ENCODE results near the gene RDX.
"Not testable (repeated sequence)": the region's sequence is repeated elsewhere in the genome, so short reads cannot be mapped to it uniquely, and the experiment has no call there.

RDX gene

DNA sequence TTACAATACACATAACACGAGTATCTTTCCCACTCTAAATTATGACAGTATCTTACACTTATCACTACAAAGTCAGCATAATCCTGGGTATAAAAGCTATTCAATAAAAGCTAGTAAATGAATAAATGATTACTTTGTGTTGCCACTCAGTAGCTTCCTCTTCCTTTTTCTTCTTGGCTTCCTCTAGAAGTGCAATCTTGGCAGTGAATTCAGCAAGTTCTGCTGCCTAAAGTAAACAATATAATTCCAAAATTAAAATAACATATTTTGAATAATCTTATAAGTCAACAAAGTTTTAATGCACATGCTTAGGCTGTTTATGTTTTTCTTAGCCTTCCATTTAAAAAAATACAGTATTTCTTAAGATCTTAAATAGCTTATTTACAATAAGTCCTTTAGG, 60.4 kb downstream of the RDX start:
- Histone ChIP-seq H3K36me3 (ENCODE audit: control insufficient read depth, insufficient read depth, low read length) (peaks cover 79% of the 10 kb centered on the region), H3K4me1 (ENCODE audit: control insufficient read depth, insufficient read depth, low read length) (no peaks in the 10 kb centered on the region), H3K9ac (ENCODE audit: low read length) (no peak overlapping the region), H3K27ac (ENCODE audit: low read depth, low read length) (no peak overlapping the region), H3K9me3 (ENCODE audit: control insufficient read depth, insufficient read depth, low read depth, low read length) (no peaks in the 10 kb centered on the region), H3K27me3 (ENCODE audit: control insufficient read depth, insufficient read depth, low read length) (no peaks in the 10 kb centered on the region), H3K4me3 (ENCODE audit: low read depth, low read length) (no peak overlapping the region)

DNA sequence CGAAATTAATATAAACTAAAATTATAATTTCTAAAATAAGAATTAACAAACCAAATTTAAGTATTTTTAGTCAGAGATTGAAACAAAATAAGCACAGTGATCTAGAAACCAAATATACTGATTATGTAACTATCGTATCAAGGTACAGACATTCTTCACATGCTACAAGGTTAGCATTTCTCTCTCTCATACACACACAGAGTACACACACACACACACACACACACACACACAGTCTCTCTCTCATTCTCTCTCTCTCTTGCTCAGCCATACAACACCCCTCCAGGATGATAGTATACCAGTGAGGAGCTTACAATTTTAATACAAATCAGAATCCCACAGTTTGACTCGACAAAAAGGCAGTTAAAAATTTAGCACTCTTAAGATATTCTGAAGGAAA, 66.0 kb downstream of the RDX start:
- no peak overlapping the region for H3K9ac ChIP-seq (ENCODE audit: low read length)

DNA sequence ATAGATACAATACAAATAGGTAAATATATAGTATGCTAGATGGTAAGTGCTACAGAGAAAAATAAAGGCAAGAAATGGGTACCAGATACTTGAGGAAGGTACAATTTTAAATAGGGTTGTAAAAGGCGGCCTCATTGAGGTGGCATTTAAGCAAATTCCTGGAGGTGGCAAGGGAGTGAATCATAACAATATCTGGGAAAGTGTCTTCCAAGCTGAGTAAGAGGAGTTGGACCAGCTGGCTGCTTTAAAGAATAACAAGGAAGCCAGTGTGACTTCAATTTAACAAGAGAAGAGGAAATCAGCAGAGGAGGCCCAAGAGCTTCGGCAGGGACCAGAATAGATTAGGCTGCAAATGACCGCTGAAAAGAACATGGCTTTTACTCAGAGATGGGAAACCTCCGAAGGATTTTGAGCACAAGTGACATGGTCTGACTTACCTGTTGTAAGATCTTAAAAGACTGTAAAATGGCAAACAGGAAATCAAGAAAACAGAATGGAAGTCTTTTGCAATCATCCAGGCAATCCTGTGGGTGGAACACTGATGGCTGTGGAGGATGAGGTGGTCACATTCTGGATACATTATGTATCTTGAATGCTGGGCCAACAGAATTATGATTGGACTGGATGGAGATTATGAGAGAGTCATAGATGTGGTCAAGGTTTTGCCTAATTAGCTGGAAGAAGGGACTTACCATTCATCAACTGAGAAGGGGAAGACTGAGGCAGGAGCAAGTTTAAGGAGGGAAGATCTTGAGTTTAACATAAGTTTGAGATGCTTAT, 77.2 kb downstream of the RDX start:
- H3K27me3 ChIP-seq (ENCODE audit: control insufficient read depth, insufficient read depth, low read length), result no peaks in the 10 kb centered on the region
- H3K27ac ChIP-seq (ENCODE audit: low read depth, low read length), result no peak overlapping the region
- no peaks in the 10 kb centered on the region for H3K9me3 ChIP-seq (ENCODE audit: control insufficient read depth, insufficient read depth, low read depth, low read length)
- H3K36me3 ChIP-seq (ENCODE audit: control insufficient read depth, insufficient read depth, low read length), result no peaks in the 10 kb centered on the region; the same call in 1 of the 2 replicates
- H3K4me3 ChIP-seq (ENCODE audit: low read depth, low read length), result no peak overlapping the region
- no peak overlapping the region for H3K9ac ChIP-seq (ENCODE audit: low read length)
- no peaks in the 10 kb centered on the region for H3K4me1 ChIP-seq (ENCODE audit: control insufficient read depth, insufficient read depth, low read length)

More for the DNA sequence above, 66.0 kb downstream of the RDX start:
- Histone ChIP-seq H3K36me3 (ENCODE audit: control insufficient read depth, insufficient read depth, low read length) (peaks cover 70% of the 10 kb centered on the region), H3K9me3 (ENCODE audit: control insufficient read depth, insufficient read depth, low read depth, low read length) (no peaks in the 10 kb centered on the region), H3K4me3 (ENCODE audit: low read depth, low read length) (no peak overlapping the region), H3K27ac (ENCODE audit: low read depth, low read length) (no peak overlapping the region), H3K27me3 (ENCODE audit: control insufficient read depth, insufficient read depth, low read length) (no peaks in the 10 kb centered on the region), H3K4me1 (ENCODE audit: control insufficient read depth, insufficient read depth, low read length) (no peaks in the 10 kb centered on the region)

DNA sequence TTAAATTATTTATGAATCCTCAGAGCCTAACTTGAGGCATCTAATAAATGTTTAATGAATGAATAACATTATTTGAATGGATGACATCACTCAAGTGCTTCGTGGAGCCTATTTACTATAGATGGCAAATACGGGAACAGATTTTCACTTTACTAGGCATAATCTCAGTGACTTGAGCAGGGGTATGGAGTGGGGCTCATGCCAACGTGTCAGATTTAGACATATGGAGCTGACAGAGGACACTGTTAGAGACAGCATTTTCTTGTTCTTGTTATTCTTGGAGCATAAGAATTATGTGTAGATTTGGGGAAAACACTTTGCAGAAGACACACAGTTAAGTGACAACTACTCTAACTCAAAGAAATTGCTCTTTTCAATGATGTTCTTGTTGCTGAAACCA, 78.5 kb downstream of the RDX start:
- H3K27ac ChIP-seq (ENCODE audit: low read depth, low read length), result no peak overlapping the region
- no peaks in the 10 kb centered on the region for H3K9me3 ChIP-seq (ENCODE audit: control insufficient read depth, insufficient read depth, low read depth, low read length)
- no peaks in the 10 kb centered on the region for H3K27me3 ChIP-seq (ENCODE audit: control insufficient read depth, insufficient read depth, low read length)
- H3K9ac ChIP-seq (ENCODE audit: low read length), result no peak overlapping the region
- H3K36me3 ChIP-seq (ENCODE audit: control insufficient read depth, insufficient read depth, low read length), result no peaks in the 10 kb centered on the region
- no peaks in the 10 kb centered on the region for H3K4me1 ChIP-seq (ENCODE audit: control insufficient read depth, insufficient read depth, low read length)
- H3K4me3 ChIP-seq (ENCODE audit: low read depth, low read length), result no peak overlapping the region

DNA sequence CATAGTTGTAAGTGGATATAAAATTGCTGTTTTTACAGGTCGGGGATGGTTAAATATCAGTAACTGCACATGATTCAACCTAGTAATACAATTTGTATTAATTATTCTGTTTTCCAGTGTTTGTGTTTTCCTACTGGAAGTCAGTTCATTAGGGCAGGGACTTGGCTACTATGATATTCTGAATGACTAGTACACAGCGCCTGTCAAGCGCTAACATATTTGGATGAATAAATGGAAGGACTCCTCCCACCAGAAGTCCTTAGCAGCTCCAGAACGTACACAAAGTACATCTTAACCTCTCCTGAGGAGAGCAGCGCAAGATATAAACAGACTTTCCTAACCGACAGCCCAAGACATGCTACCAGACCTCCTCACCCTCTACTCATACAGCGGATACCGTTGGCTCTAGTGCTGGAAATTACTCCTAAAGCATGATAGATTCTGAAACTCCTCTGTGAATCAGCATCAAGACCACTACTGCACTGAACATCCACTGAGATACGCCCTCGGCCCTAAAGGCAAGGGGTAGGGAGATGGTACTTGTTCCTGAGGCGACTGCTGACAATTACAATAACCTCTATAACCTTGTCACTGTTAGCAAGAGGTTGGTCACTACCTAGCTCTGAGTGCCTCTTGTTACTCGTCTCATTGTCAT, 79.1 kb downstream of the RDX start:
- Histone ChIP-seq H3K9ac (ENCODE audit: low read length) (no peak overlapping the region), H3K27me3 (ENCODE audit: control insufficient read depth, insufficient read depth, low read length) (no peaks in the 10 kb centered on the region), H3K9me3 (ENCODE audit: control insufficient read depth, insufficient read depth, low read depth, low read length) (no peaks in the 10 kb centered on the region), H3K4me1 (ENCODE audit: control insufficient read depth, insufficient read depth, low read length) (no peaks in the 10 kb centered on the region), H3K27ac (ENCODE audit: low read depth, low read length) (no peak overlapping the region), H3K4me3 (ENCODE audit: low read depth, low read length) (no peak overlapping the region), H3K36me3 (ENCODE audit: control insufficient read depth, insufficient read depth, low read length) (no peaks in the 10 kb centered on the region)

DNA sequence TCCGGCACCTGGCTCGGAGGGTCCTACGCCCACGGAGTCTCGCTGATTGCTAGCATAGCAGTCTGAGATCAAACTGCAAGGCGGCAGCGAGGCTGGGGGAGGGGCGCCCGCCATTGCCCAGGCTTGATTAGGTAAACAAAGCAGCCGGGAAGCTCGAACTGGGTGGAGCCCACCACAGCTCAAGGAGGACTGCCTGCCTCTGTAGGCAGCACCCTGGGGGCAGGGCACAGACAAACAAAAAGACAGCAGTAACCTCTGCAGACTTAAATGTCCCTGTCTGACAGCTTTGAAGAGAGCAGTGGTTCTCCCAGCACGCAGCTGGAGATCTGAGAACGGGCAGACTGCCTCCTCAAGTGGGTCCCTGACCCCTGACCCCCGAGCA, 87.1 kb downstream of the RDX start:
- H3K9me3 ChIP-seq (ENCODE audit: control insufficient read depth, insufficient read depth, low read depth, low read length); H3K36me3 ChIP-seq (ENCODE audit: control insufficient read depth, insufficient read depth, low read length); H3K27ac ChIP-seq (ENCODE audit: low read depth, low read length); H3K27me3 ChIP-seq (ENCODE audit: control insufficient read depth, insufficient read depth, low read length): not testable (repeated sequence)
- Histone ChIP-seq H3K4me3 (ENCODE audit: low read depth, low read length) (peak overlapping the region; percentile 60), H3K4me1 (ENCODE audit: control insufficient read depth, insufficient read depth, low read length) (peaks cover 11% of the 10 kb centered on the region; the same call in 1 of the 2 replicates), H3K9ac (ENCODE audit: low read length) (peak overlapping the region; percentile 66)

DNA sequence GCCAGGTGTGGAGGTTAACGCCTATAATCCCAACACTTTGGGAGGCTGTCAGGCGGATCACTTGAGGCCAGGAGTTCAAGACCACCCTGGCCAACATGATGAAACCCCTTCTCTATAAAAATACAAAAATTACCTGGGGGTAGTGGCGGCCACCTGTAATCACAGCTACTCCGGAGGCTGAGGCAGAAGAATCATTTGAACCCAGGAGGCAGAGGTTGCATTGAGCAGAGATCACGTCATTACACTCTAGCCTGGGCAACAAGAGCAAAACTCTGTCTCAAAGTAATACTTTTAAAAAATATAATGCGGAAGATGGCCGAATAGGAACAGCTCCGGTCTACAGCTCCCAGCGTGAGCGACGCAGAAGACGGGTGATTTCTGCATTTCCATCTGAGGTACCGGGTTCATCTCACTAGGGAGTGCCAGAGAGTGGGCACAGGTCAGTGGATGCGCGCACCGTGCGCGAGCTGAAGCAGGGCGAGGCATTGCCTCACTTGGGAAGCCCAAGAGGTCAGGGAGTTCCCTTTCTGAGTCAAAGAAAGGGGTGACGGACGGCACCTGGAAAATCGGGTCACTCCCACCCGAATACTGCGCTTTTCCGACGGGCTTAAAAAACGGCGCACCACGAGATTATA, 87.6 kb downstream of the RDX start:
- not testable (repeated sequence) for H3K27ac ChIP-seq (ENCODE audit: low read depth, low read length); H3K27me3 ChIP-seq (ENCODE audit: control insufficient read depth, insufficient read depth, low read length); H3K9me3 ChIP-seq (ENCODE audit: control insufficient read depth, insufficient read depth, low read depth, low read length); H3K36me3 ChIP-seq (ENCODE audit: control insufficient read depth, insufficient read depth, low read length)
- Histone ChIP-seq H3K4me1 (ENCODE audit: control insufficient read depth, insufficient read depth, low read length) (peaks cover 11% of the 10 kb centered on the region; the same call in 1 of the 2 replicates), H3K4me3 (ENCODE audit: low read depth, low read length) (peak overlapping the region; percentile 60), H3K9ac (ENCODE audit: low read length) (peak overlapping the region; percentile 66)

DNA sequence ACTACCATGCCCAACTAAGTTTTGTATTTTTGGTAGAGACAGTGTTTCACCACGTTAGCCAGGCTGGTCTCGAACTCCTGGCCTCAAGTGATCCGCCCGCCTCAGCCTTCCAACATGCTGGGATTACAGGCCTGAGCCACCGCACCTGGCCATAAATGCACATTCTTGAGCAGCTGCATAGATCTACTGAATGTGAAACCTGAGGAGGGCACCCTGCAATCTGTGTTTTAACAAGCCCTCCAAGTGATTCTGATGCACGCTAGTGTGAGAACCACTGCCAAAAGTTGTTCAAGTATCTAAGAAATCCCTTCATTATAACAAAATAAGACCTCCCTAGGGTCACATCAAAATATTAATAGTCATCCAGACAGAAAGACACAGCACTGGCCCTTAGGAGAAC, 89.3 kb downstream of the RDX start:
- Histone ChIP-seq H3K4me1 (ENCODE audit: control insufficient read depth, insufficient read depth, low read length) (peaks cover 11% of the 10 kb centered on the region; the same call in 1 of the 2 replicates), H3K9ac (ENCODE audit: low read length) (no peak overlapping the region), H3K27me3 (ENCODE audit: control insufficient read depth, insufficient read depth, low read length) (no peaks in the 10 kb centered on the region), H3K27ac (ENCODE audit: low read depth, low read length) (no peak overlapping the region), H3K4me3 (ENCODE audit: low read depth, low read length) (no peak overlapping the region), H3K9me3 (ENCODE audit: control insufficient read depth, insufficient read depth, low read depth, low read length) (no peaks in the 10 kb centered on the region), H3K36me3 (ENCODE audit: control insufficient read depth, insufficient read depth, low read length) (no peaks in the 10 kb centered on the region)

DNA sequence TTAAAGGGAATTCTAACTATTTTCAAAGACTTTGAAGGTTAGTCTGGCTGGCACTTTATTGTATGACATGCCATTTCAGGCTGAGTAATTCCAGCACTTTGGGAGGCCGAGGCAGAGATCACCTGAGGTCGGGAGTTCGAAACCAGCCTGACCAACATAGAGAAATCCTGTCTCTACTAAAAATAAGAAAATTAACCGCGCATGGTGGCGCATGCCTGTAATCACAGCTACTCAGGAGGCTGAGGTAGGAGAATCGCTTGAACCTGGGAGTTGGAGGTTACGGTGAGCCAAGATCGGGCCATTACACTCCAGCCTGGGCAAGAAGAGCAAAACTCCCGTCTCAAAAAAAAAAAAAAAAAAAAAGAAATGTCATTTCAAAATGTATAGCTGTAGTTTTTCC, 95.6 kb downstream of the RDX start:
- Histone ChIP-seq H3K36me3 (ENCODE audit: control insufficient read depth, insufficient read depth, low read length) (no peaks in the 10 kb centered on the region), H3K9me3 (ENCODE audit: control insufficient read depth, insufficient read depth, low read depth, low read length) (no peaks in the 10 kb centered on the region), H3K9ac (ENCODE audit: low read length) (no peak overlapping the region), H3K4me1 (ENCODE audit: control insufficient read depth, insufficient read depth, low read length) (peaks cover 15% of the 10 kb centered on the region), H3K27me3 (ENCODE audit: control insufficient read depth, insufficient read depth, low read length) (no peaks in the 10 kb centered on the region), H3K27ac (ENCODE audit: low read depth, low read length) (no peak overlapping the region), H3K4me3 (ENCODE audit: low read depth, low read length) (no peak overlapping the region)

DNA sequence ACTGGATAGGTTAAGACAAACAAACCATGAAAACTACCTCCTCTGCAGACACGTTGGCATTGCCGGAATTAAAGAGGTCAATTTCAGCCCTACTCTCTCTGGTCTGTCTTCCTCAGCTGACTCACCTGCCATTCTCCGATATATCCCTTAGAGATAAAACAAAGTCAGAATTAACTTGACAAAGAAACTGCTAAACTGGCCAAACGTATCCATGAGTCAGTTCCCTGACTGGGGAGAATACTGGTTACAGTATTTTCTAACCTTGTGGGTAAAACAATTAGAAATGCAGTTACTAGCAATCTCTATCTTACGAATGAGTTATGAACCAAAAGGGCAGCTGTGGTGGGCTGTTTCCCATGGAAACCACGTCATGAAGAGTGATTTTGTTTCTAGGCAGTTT, 96.2 kb downstream of the RDX start:
- Histone ChIP-seq H3K9ac (ENCODE audit: low read length) (no peak overlapping the region), H3K27me3 (ENCODE audit: control insufficient read depth, insufficient read depth, low read length) (no peaks in the 10 kb centered on the region), H3K27ac (ENCODE audit: low read depth, low read length) (peak overlapping the region; percentile 43; the same call in 1 of the 2 replicates), H3K4me3 (ENCODE audit: low read depth, low read length) (0 out of 2 replicates have a peak overlapping the region, but pooled peaks have one; percentile 1), H3K36me3 (ENCODE audit: control insufficient read depth, insufficient read depth, low read length) (no peaks in the 10 kb centered on the region), H3K9me3 (ENCODE audit: control insufficient read depth, insufficient read depth, low read depth, low read length) (no peaks in the 10 kb centered on the region), H3K4me1 (ENCODE audit: control insufficient read depth, insufficient read depth, low read length) (peaks cover 15% of the 10 kb centered on the region)
